H1 (cell line): ENCODE measurements around the gene FBXW5. TPM values are rescaled to one million over a fixed set of nuclear protein-coding genes. Genes with fewer than 3 reads are reported as not detected.

Experiments
- CTCF ChIA-PET: fragments of 300-600 bp; sonication (Branson Sonifier 250); formaldehyde crosslinking; loops from one replicate; lab custom pipeline; 2021; ENCODE audit not compliant: partially characterized antibody; lab: Charles Lee
- POLR2A ChIA-PET: fragments of 300-600 bp; sonication (Branson Sonifier 250); formaldehyde crosslinking; loops from one replicate; lab custom pipeline; 2021; ENCODE audit warnings: inconsistent platforms; ENCODE audit not compliant: partially characterized antibody; lab: Charles Lee
- DNase-seq, 2 experiments: peaks; one replicate each; pipeline versions ENCODE4 v3.0.0 to v3.0.0-alpha.2; 2010 to 2022; ENCODE audit warnings: low spot score in 2 of 2, low read depth in 1 of 2, mixed read lengths in 1 of 2
- FAIRE-seq: peaks from 2 replicates; lab custom pipeline; 2011; peaks lifted over from hg19 to GRCh38; lab: Jason Lieb, UNC
- H2AFZ ChIP-seq: 2 replicates; pipeline ENCODE4 v1.8.1; 2012; ENCODE audit warnings: low read length, inconsistent platforms
- H2AK5ac ChIP-seq: 2 replicates; pipeline ENCODE4 v1.6.1; 2013; ENCODE audit warnings: low read depth, low read length
- H2BK120ac ChIP-seq: replicated peaks from 2 replicates; pipeline ENCODE3; 2013; ENCODE audit warnings: low read depth, low read length, inconsistent platforms
- H2BK12ac ChIP-seq: 2 replicates; pipeline ENCODE4 v1.6.1; 2013; ENCODE audit warnings: low read depth, low read length
- H2BK15ac ChIP-seq: 2 replicates; pipeline ENCODE4 v1.6.1; 2013; ENCODE audit warnings: low read length
- H2BK20ac ChIP-seq: 2 replicates; pipeline ENCODE4 v1.6.1; 2013; ENCODE audit warnings: low read length
- H2BK5ac ChIP-seq: 2 replicates; pipeline ENCODE4 v1.6.1; 2013; ENCODE audit warnings: low read depth, low read length
- H3K14ac ChIP-seq: 2 replicates; pipeline ENCODE4 v1.6.1; 2013; ENCODE audit warnings: inconsistent platforms; ENCODE audit not compliant: insufficient read length
- H3K18ac ChIP-seq: 2 replicates; pipeline ENCODE4 v1.6.1; 2013; ENCODE audit warnings: low read length; ENCODE audit errors: extremely low read depth
- H3K23ac ChIP-seq: 2 replicates; pipeline ENCODE4 v1.6.1; 2013; ENCODE audit warnings: inconsistent platforms; ENCODE audit not compliant: insufficient read length
- H3K23me2 ChIP-seq: 2 replicates; pipeline ENCODE4 v1.6.1; 2013; ENCODE audit warnings: low read depth, low read length
- H3K27ac ChIP-seq: 2 replicates; pipeline ENCODE4 v1.6.1; 2011; ENCODE audit warnings: low read depth, low read length, inconsistent platforms
- H3K27me3 ChIP-seq, 4 experiments: replicated peaks in 1 of 4; 1 replicate in 1 of 4; 2 replicates in 3 of 4; pipeline versions ENCODE4 v1.6.1 to v1.8.1; 2011 to 2013; ENCODE audit warnings: low read length in 3 of 4, mild to moderate bottlenecking in 3 of 4, inconsistent platforms in 2 of 4, mixed read lengths in 2 of 4, moderate library complexity in 1 of 4; ENCODE audit not compliant: control insufficient read depth in 3 of 4, insufficient read depth in 3 of 4; ENCODE audit errors: extremely low read depth in 1 of 4
- H3K36me3 ChIP-seq, 4 experiments: 2 replicates each; pipeline versions ENCODE4 v1.6.1 to v1.8.1; 2011 to 2013; ENCODE audit warnings: mild to moderate bottlenecking in 4 of 4, low read length in 3 of 4, moderate library complexity in 2 of 4, control low read depth in 1 of 4, inconsistent platforms in 1 of 4; ENCODE audit not compliant: insufficient read depth in 4 of 4, control insufficient read depth in 2 of 4
- H3K4ac ChIP-seq: replicated peaks from 2 replicates; pipeline ENCODE3; 2013; ENCODE audit warnings: low read length, low read depth, mixed read lengths, inconsistent platforms; ENCODE audit not compliant: insufficient read length
- H3K4me1 ChIP-seq, 4 experiments: replicated peaks in 1 of 4; 1 replicate in 1 of 4; 2 replicates in 3 of 4; pipeline versions ENCODE4 v1.6.1 to v1.8.1; 2011 to 2013; ENCODE audit warnings: low read length in 3 of 4, inconsistent platforms in 2 of 4, mixed read lengths in 1 of 4; ENCODE audit not compliant: insufficient read depth in 4 of 4, control insufficient read depth in 3 of 4
- H3K4me2 ChIP-seq, 2 experiments: 2 replicates each; pipeline versions ENCODE4 v1.6.1 to v1.8.1; 2011 to 2013; ENCODE audit warnings: low read depth in 2 of 2, low read length in 2 of 2, control low read depth in 1 of 2, inconsistent platforms in 1 of 2, mild to moderate bottlenecking in 1 of 2; ENCODE audit not compliant: insufficient read depth in 1 of 2
- H3K4me3 ChIP-seq, 4 experiments: fragments of 200-600, 300-600 bp in 1 of 4; sonication (generic), shearing (Covaris generic), sonication (Bioruptor Twin) in 1 of 4; 2 replicates each; pipeline versions ENCODE4 v1.5.1 to v1.8.1; 2011 to 2016; ENCODE audit warnings: low read length in 4 of 4, low read depth in 3 of 4, control low read depth in 2 of 4, inconsistent platforms in 2 of 4, mild to moderate bottlenecking in 2 of 4, mixed read lengths in 1 of 4, moderate library complexity in 1 of 4; ENCODE audit not compliant: insufficient read depth in 2 of 4; ENCODE audit errors: extremely low read depth in 1 of 4
- H3K56ac ChIP-seq: replicated peaks from 2 replicates; pipeline ENCODE3; 2013; ENCODE audit warnings: low read depth, mild to moderate bottlenecking, mixed read lengths, low read length, inconsistent platforms; ENCODE audit not compliant: insufficient read length
- H3K79me1 ChIP-seq: 2 replicates; pipeline ENCODE4 v1.6.1; 2013; ENCODE audit warnings: low read depth, low read length, control low read depth
- H3K79me2 ChIP-seq, 2 experiments: 2 replicates each; pipeline versions ENCODE4 v1.6.1 to v1.8.1; 2012 to 2013; ENCODE audit warnings: low read length in 2 of 2, mild to moderate bottlenecking in 2 of 2, inconsistent platforms in 1 of 2; ENCODE audit not compliant: insufficient read depth in 2 of 2, control insufficient read depth in 1 of 2
- H3K9ac ChIP-seq, 4 experiments: replicated peaks in 1 of 4; 1 replicate in 1 of 4; 2 replicates in 3 of 4; pipeline versions ENCODE4 v1.6.1 to v1.8.1; 2011 to 2013; ENCODE audit warnings: low read depth in 3 of 4, low read length in 3 of 4, control low read depth in 2 of 4, mild to moderate bottlenecking in 2 of 4, moderate library complexity in 2 of 4, inconsistent platforms in 1 of 4; ENCODE audit errors: extremely low read depth in 1 of 4
- H3K9me3 ChIP-seq, 2 experiments: 2 replicates each; pipeline versions ENCODE4 v1.6.1 to v1.8.1; 2012 to 2013; ENCODE audit warnings: mild to moderate bottlenecking in 2 of 2, moderate library complexity in 2 of 2, control low read depth in 1 of 2, inconsistent platforms in 1 of 2, low read depth in 1 of 2, low read length in 1 of 2, mixed read lengths in 1 of 2; ENCODE audit not compliant: insufficient read depth in 2 of 2
- H4K20me1 ChIP-seq, 2 experiments: replicated peaks in 1 of 2; 2 replicates each; pipeline versions ENCODE3 to v1.8.1; 2011 to 2013; ENCODE audit warnings: inconsistent platforms in 2 of 2, low read length in 2 of 2, mild to moderate bottlenecking in 1 of 2; ENCODE audit not compliant: insufficient read depth in 2 of 2, control insufficient read depth in 1 of 2
- H4K5ac ChIP-seq: 2 replicates; pipeline ENCODE4 v1.6.1; 2013; ENCODE audit warnings: low read length, low read depth, mixed read lengths, inconsistent platforms; ENCODE audit not compliant: insufficient read length
- H4K8ac ChIP-seq: 2 replicates; pipeline ENCODE4 v1.8.0; 2013; ENCODE audit warnings: mild to moderate bottlenecking, moderate library complexity, low read length, inconsistent platforms; ENCODE audit not compliant: insufficient read depth; ENCODE audit errors: extremely low read depth
- H4K91ac ChIP-seq: replicated peaks from 2 replicates; pipeline ENCODE3; 2013; ENCODE audit warnings: low read length, mixed read lengths, inconsistent platforms; ENCODE audit not compliant: insufficient read length
- BRCA1 ChIP-seq: IDR thresholded peaks from 2 replicates; pipeline ENCODE4 v1.6.1; 2012; ENCODE audit warnings: low read depth, low read length, improper control_type of control experiment
- CREB1 ChIP-seq: IDR thresholded peaks from 2 replicates; pipeline ENCODE4 v1.6.1; 2012; ENCODE audit warnings: inconsistent platforms
- EZH2 ChIP-seq: fragments of 200-600 bp; sonication (generic); IDR thresholded peaks from 2 replicates; pipeline ENCODE4 v1.7.1; 2012; ENCODE audit warnings: low read depth, mild to moderate bottlenecking, moderate library complexity, low read length, inconsistent platforms; ENCODE audit not compliant: severe bottlenecking
- JUND ChIP-seq: IDR thresholded peaks from 2 replicates; pipeline ENCODE4 v1.6.1; 2011; ENCODE audit warnings: mild to moderate bottlenecking, improper control_type of control experiment, low read length
- KDM4A ChIP-seq: IDR thresholded peaks from one replicate; pipeline ENCODE4 v1.7.1; 2012; ENCODE audit warnings: low read depth, mild to moderate bottlenecking, moderate library complexity, low read length, inconsistent platforms; ENCODE audit not compliant: severe bottlenecking
- NANOG ChIP-seq: IDR thresholded peaks from 2 replicates; pipeline ENCODE4 v1.6.1; 2011; ENCODE audit warnings: low read length, low read depth, mild to moderate bottlenecking, inconsistent platforms; ENCODE audit not compliant: insufficient read depth, poor library complexity, severe bottlenecking
- RXRA ChIP-seq: IDR thresholded peaks from 2 replicates; pipeline ENCODE4 v1.6.1; 2011; ENCODE audit warnings: low read depth, mild to moderate bottlenecking, low read length, moderate library complexity; ENCODE audit not compliant: insufficient read depth
- SAP30 ChIP-seq: fragments of 300-600 bp; sonication (generic); IDR thresholded peaks from 2 replicates; pipeline ENCODE4 v1.7.1; 2012; ENCODE audit warnings: low read length, moderate library complexity, mild to moderate bottlenecking, inconsistent platforms; ENCODE audit not compliant: insufficient read depth, insufficient replicate concordance
- SIRT6 ChIP-seq: IDR thresholded peaks from one replicate; pipeline ENCODE4 v1.7.1; 2012; ENCODE audit warnings: low read length, inconsistent platforms
- SP1 ChIP-seq: IDR thresholded peaks from 2 replicates; pipeline ENCODE4 v1.6.1; 2011; ENCODE audit warnings: low read depth, low read length
- TAF1 ChIP-seq: IDR thresholded peaks from 2 replicates; pipeline ENCODE4 v1.6.1; 2011; ENCODE audit warnings: mild to moderate bottlenecking, low read depth, low read length
- TBP ChIP-seq: IDR thresholded peaks from 2 replicates; pipeline ENCODE4 v1.6.1; 2011; ENCODE audit warnings: low read depth, low read length, improper control_type of control experiment
- TEAD4 ChIP-seq: IDR thresholded peaks from 2 replicates; pipeline ENCODE4 v1.6.1; 2012; ENCODE audit warnings: low read depth, low read length, inconsistent platforms, mixed read lengths
- YY1 ChIP-seq: IDR thresholded peaks from 2 replicates; pipeline ENCODE4 v1.6.1; 2011; ENCODE audit warnings: low read depth, mild to moderate bottlenecking, low read length
- WGBS, 2 experiments: shearing (Covaris generic) in 1 of 2; methylation state at CpG; one replicate each; pipeline versions ENCODE4 v1.1.6 to v1.1.7; 2013 to 2015; ENCODE audit warnings: low lambda C conversion rate in 2 of 2, mixed read lengths in 2 of 2, inconsistent platforms in 1 of 2, low coverage in 1 of 2, missing lambda C conversion rate in 1 of 2; ENCODE audit not compliant: insufficient replicate concordance in 2 of 2, insufficient coverage in 1 of 2, insufficient read length in 1 of 2; ENCODE audit errors: extremely low coverage in 1 of 2, missing lambda C conversion rate in 1 of 2; 5-methylcytosine and 5-hydroxymethylcytosine counted together
- polyA plus RNA-seq, 7 experiments: library from polyadenylated mRNA; depleted of rRNA in 3 of 7; stranded (reverse) in 5 of 7; unstranded in 2 of 7; fragments of >200 nt in 5 of 7; fragments of 200-250 nt in 2 of 7; gene quantifications; 1 replicate in 5 of 7; 2 replicates in 1 of 7; 4 replicates in 1 of 7; pipeline versions ENCODE4 v1.2.1 to v1.2.3, GENCODE V29; 2011 to 2013; ENCODE audit warnings: missing spikeins in 2 of 7, mixed read lengths in 2 of 7
- total RNA-seq: library from RNA; stranded (reverse); fragmentation: NEBNext Ultra II Directional; extraction: Animal tissue kit (Norgen Biotek cat#: 25700); gene quantifications from 2 replicates; pipeline ENCODE4 v1.2.1, GENCODE V29; 2021
- TF ChIP-seq, protein P1 (sequence below): IDR thresholded peaks from 2 replicates; pipeline ENCODE4 v1.6.1; 2012; ENCODE audit warnings: inconsistent platforms

The FBXW5 gene
- total and polyA plus RNA-seq, 2 of the 8 experiments (the other 6 are each of a cell fraction or from before 2014, with no cell fraction given), result 49.0 to 71.0 TPM

DNA sequence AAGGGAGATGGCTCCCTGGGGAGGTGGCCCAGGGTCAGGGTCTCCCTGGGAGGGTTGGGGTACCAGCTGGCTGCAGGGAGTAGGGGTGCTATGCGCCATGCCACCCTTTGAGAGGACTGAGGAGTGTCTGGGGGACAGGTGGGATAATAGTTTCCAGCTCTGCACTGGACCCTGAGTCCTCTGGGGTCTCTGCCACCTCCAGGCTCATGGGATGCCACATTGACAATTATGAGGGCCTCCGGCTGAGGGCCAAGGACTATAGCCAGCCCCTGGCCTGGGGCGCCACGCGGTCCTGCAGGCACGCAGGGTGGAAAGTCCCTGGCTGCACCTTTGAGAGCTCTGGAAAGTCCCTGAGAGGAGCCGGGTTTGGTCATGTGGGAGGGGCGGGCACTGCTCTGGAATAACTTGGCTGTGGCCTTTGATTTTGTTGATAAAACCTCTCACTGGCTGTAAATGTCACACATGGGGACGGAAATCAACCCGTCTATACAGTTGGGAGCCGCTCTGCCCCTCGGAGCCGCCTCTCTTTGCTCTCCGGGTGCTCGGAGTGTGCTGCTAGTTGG, 42.2 kb downstream of the FBXW5 start:
- Histone ChIP-seq H4K5ac (no peak overlapping the region), H3K18ac (no peak overlapping the region), H2BK15ac (no peak overlapping the region), H2BK5ac (no peak overlapping the region), H3K14ac (no peak overlapping the region), H3K36me3 (peaks cover 9 to 35% (median 26%) of the 10 kb centered on the region in 4 experiments; a peak in 7 of 8 replicates), H3K79me1 (peaks cover 12% of the 10 kb centered on the region), H2AFZ (no peak overlapping the region), H3K9ac (no peak overlapping the region), H3K4ac (no peak overlapping the region), H3K9me3 (no peaks in the 10 kb centered on the region), H4K91ac (no peak overlapping the region), H4K8ac (no peak overlapping the region), H2AK5ac (no peak overlapping the region), H3K23ac (no peak overlapping the region), H3K56ac (no peak overlapping the region), H3K27me3 (no peaks in the 10 kb centered on the region), H3K79me2 (0 out of 4 replicates have a peak, but pooled peaks cover 0 to 3% of the 10 kb centered on the region in 2 experiments), H3K27ac (no peak overlapping the region), H3K23me2 (no peaks in the 10 kb centered on the region), H2BK12ac (no peak overlapping the region), H3K4me3 (no peak overlapping the region), H2BK120ac (no peak overlapping the region), H4K20me1 (peaks cover 10 to 21% of the 10 kb centered on the region in 2 experiments), H2BK20ac (no peak overlapping the region), H3K4me2 (no peak overlapping the region), H3K4me1 (no peaks in the 10 kb centered on the region; a peak in 1 of 7 replicates)
- WGBS, 2 experiments, result 92% methylated on average over 15 of the region's 15 CpGs; no CpG with 5 or more reads in 1 of the 2 experiments
- FAIRE-seq, result no peak
- DNase-seq, result no peak
- ChIA-PET POLR2A (no interaction called here), CTCF (interaction anchor here (1.5 kb wide), 1 partner anchor 9 kb away, joined by 8 read pairs; no protein-coding TSS in a partner anchor)
- TF ChIP-seq KDM4A (no peak), EZH2 (no peak), TBP (no peak), SAP30 (no peak), TAF1 (no peak), SP1 (no peak), JUND (no peak), CREB1 (no peak), SIRT6 (no peak), BRCA1 (no peak), TEAD4 (no peak), NANOG (no peak), YY1 (no peak), RXRA (no peak)
- TF ChIP-seq, protein P1, sequence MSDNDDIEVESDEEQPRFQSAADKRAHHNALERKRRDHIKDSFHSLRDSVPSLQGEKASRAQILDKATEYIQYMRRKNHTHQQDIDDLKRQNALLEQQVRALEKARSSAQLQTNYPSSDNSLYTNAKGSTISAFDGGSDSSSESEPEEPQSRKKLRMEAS, result no peak
